Panc1 (cell line): ENCODE measurements around the gene CDH13. TPM values are rescaled to one million over a fixed set of nuclear protein-coding genes. Genes with fewer than 3 reads are reported as not detected.

Experiments
- ATAC-seq: fragments of 200-7000 bp; cut with Tn5 transposase; 2 replicates; pipeline ENCODE4 v1.9.1; 2020; ENCODE audit warnings: mild to moderate bottlenecking, moderate library complexity
- BruUV-seq: library from RNA; stranded (reverse); fragments of 400-500 nt; replicated peaks from 2 replicates; lab custom pipeline; 2021; lab: Mats Ljungman, UMichigan
- CTCF ChIA-PET: fragments of 300-600 bp; sonication (Branson Sonifier 250); formaldehyde crosslinking; loops from one replicate; lab custom pipeline; 2022; ENCODE audit warnings: antibody characterized with exemption; lab: Charles Lee
- POLR2A ChIA-PET: fragments of 300-600 bp; sonication (Branson Sonifier 250); formaldehyde crosslinking; loops from one replicate; lab custom pipeline; 2022; ENCODE audit warnings: antibody characterized with exemption; lab: Charles Lee
- DNase-seq: peaks from one replicate; pipeline ENCODE4 v3.0.0-alpha.2; 2010; ENCODE audit warnings: low read depth, low spot score
- H3K27ac ChIP-seq: 2 replicates; pipeline ENCODE4 v1.5.1; 2011; ENCODE audit warnings: mild to moderate bottlenecking, low read length, inconsistent platforms
- H3K27me3 ChIP-seq: fragments of 200-500 bp; sonication (Bioruptor generic); 2 replicates; pipeline ENCODE4 v1.6.0; 2014; ENCODE audit warnings: low read length, inconsistent platforms; ENCODE audit not compliant: control insufficient read depth, insufficient read depth
- H3K36me3 ChIP-seq: fragments of 200-500 bp; sonication (Bioruptor generic); 2 replicates; pipeline ENCODE4 v1.5.1; 2014; ENCODE audit warnings: inconsistent platforms, mild to moderate bottlenecking, low read length, moderate library complexity; ENCODE audit not compliant: control insufficient read depth, insufficient read depth
- H3K4me1 ChIP-seq: 2 replicates; pipeline ENCODE4 v1.5.1; 2011; ENCODE audit warnings: inconsistent platforms, mild to moderate bottlenecking, low read length, moderate library complexity; ENCODE audit not compliant: control insufficient read depth, insufficient read depth
- H3K4me3 ChIP-seq, 2 experiments: 2 replicates each; pipeline ENCODE4 v1.5.1; 2011 to 2012; ENCODE audit warnings: low read depth in 2 of 2, low read length in 2 of 2, mild to moderate bottlenecking in 2 of 2, inconsistent platforms in 1 of 2, moderate library complexity in 1 of 2
- H3K9me3 ChIP-seq: fragments of 200-500 bp; sonication (Bioruptor generic); 2 replicates; pipeline ENCODE4 v1.5.1; 2014; ENCODE audit warnings: low read depth, mild to moderate bottlenecking, inconsistent platforms, low read length, moderate library complexity; ENCODE audit not compliant: control insufficient read depth, insufficient read depth
- CTCF ChIP-seq: fragments of 450-650 bp; IDR thresholded peaks from 2 replicates; pipeline ENCODE4 v1.5.1; 2017; ENCODE audit warnings: mild to moderate bottlenecking
- POLR2AphosphoS5 ChIP-seq: IDR thresholded peaks from 2 replicates; pipeline ENCODE4 v1.6.1; 2012; ENCODE audit warnings: mild to moderate bottlenecking, low read depth, low read length, moderate library complexity
- REST ChIP-seq, 2 experiments: IDR thresholded peaks; 2 replicates each; pipeline ENCODE4 v1.6.1; 2011 to 2012; ENCODE audit warnings: low read depth in 2 of 2, control low read depth in 1 of 2, low read length in 1 of 2, mild to moderate bottlenecking in 1 of 2, moderate library complexity in 1 of 2; ENCODE audit not compliant: insufficient read depth in 1 of 2
- SIN3A ChIP-seq: IDR thresholded peaks from 2 replicates; pipeline ENCODE4 v1.6.1; 2012; ENCODE audit warnings: low read depth, mild to moderate bottlenecking, low read length, moderate library complexity, borderline replicate concordance; ENCODE audit not compliant: insufficient read depth
- TCF7L2 ChIP-seq: IDR thresholded peaks from 2 replicates; pipeline ENCODE4 v1.6.1; 2011; ENCODE audit warnings: mild to moderate bottlenecking, low read depth, low read length, inconsistent platforms
- in situ Hi-C: cut with HindIII; loops from 2 replicates; pipeline ENCODE4 v1.10.0; 2016; ENCODE audit warnings: low sequenced_read_pairs, low pct_unique_long_range_greater_than_20kb
- intact Hi-C: fragments of 100-400 bp; cut with micrococcal nuclease; formaldehyde crosslinking; loops from one replicate; pipeline ENCODE4 v1.10.0; 2022; ENCODE audit not compliant: unreplicated experiment
- total RNA-seq: library from RNA; stranded (reverse); gene quantifications from one replicate; pipeline ENCODE4 v1.2.1, GENCODE V29; 2021; ENCODE audit not compliant: unreplicated experiment

The CDH13 gene
- total RNA-seq, 1 experiment from 2014 or later = not detected

- intact Hi-C loops = no loop called here
- Histone ChIP-seq H3K9me3 (no peaks in the 10 kb centered on the region), H3K4me3 (peak overlapping the region in 1 of 2 experiments; percentile 26; a peak in 2 of 4 replicates), H3K36me3 (peaks cover 12% of the 10 kb centered on the region), H3K27me3 (no peaks in the 10 kb centered on the region), H3K4me1 (peaks cover 14% of the 10 kb centered on the region), H3K27ac (peak overlapping the region; percentile 23; the same call in 1 of the 2 replicates)
- in situ Hi-C loops = no loop called here
- no peak for TF ChIP-seq TCF7L2
- TF ChIP-seq REST (IDR thresholded peaks at IDR 0.05; ENCODE audit: insufficient read depth in 1 of 2, low read depth in 2 of 2, low read length in 1 of 2) = no peak
- no peak for TF ChIP-seq SIN3A
- no peak for TF ChIP-seq CTCF
- no peak for TF ChIP-seq POLR2AphosphoS5
- DNase-seq = no peak
- ChIA-PET POLR2A (no interaction called here), CTCF (no interaction called here)
- no TSS peak for BruUV-seq
- no peak for ATAC-seq
Observed at GRCh38 chr16:83814659-83814985, 1187.9 kb downstream of the CDH13 start.

- ChIA-PET POLR2A (no interaction called here), CTCF (no interaction called here)
- H3K27me3 ChIP-seq = no peaks in the 10 kb centered on the region
- intact Hi-C loops = no loop called here
- no TSS peak for BruUV-seq
- peaks cover 14% of the 10 kb centered on the region for H3K4me1 ChIP-seq
- no peak overlapping the region for H3K27ac ChIP-seq
- ATAC-seq (no peak), DNase-seq (no peak)
- in situ Hi-C loops = no loop called here
- no peaks in the 10 kb centered on the region for H3K9me3 ChIP-seq
- TF ChIP-seq TCF7L2 (no peak), CTCF (no peak), POLR2AphosphoS5 (no peak), REST (IDR thresholded peaks at IDR 0.05; ENCODE audit: insufficient read depth in 1 of 2, low read depth in 2 of 2, low read length in 1 of 2) (no peak), SIN3A (no peak)
- no peak overlapping the region for H3K4me3 ChIP-seq
- peaks cover under 1% of the 10 kb centered on the region; the same call in 1 of the 2 replicates for H3K36me3 ChIP-seq
Observed at GRCh38 chr16:83817022-83817421, 1190.3 kb downstream of the CDH13 start.
